ENCODE measurements around the gene TM4SF20. TPM values are rescaled to one million over a fixed set of nuclear protein-coding genes. Genes with fewer than 3 reads are reported as not detected.

The TM4SF20 gene
- total RNA-seq, 1 donor from 2014 or later: not detected

Other genes starting within 250 kb of the TM4SF20 start
- gene COL4A4, start 215.1 kb downstream of the TM4SF20 start, total RNA-seq: not detected in 2 replicates
- gene COL4A3, start 214.7 kb downstream of the TM4SF20 start, total RNA-seq: not detected in 2 replicates
- 69.5 and 71.6 TPM in 2 replicates for gene MFF, start 54.1 kb downstream of the TM4SF20 start, total RNA-seq
- not detected in 2 replicates for gene SCYGR1, start 8.6 kb upstream of the TM4SF20 start, total RNA-seq
- 221 and 229 TPM in 2 replicates for gene AGFG1, start 92.8 kb upstream of the TM4SF20 start, total RNA-seq
- gene SCYGR2, start 219.6 kb upstream of the TM4SF20 start, total RNA-seq: not detected in 2 replicates
- not detected in 2 replicates for gene SCYGR3, start 235.5 kb upstream of the TM4SF20 start, total RNA-seq
- gene SCYGR4, start 238.2 kb upstream of the TM4SF20 start, total RNA-seq: not detected in 2 replicates

All from activated CD4-positive, alpha-beta T cell treated with anti-CD3 and anti-CD28 coated beads, Interleukin-2, amount 10 ng/mL, durations not matched to agents 24 days and 14 days (primary cell).